Neural cell (in vitro differentiated cells): ENCODE data around the gene QDPR. TPM values are rescaled to one million over a fixed set of nuclear protein-coding genes. Genes with fewer than 3 reads are reported as not detected.

Experiments
- polyA plus RNA-seq: library from polyadenylated mRNA; depleted of rRNA; stranded (reverse); fragments of >200 nt; gene quantifications from 2 replicates; pipeline ENCODE4 v1.2.3, GENCODE V29; 2014

The QDPR gene
- polyA plus RNA-seq, 1 donor from 2014 or later, result 37.3 TPM

Other genes with a start within 250 kb of the QDPR start
- not detected in 2 replicates for gene CLRN2, start 3.1 kb upstream of the QDPR start, polyA plus RNA-seq
- 36.9 and 38.2 TPM in 2 replicates for gene LAP3, start 65.1 kb upstream of the QDPR start, polyA plus RNA-seq
- gene MED28, start 102.6 kb upstream of the QDPR start, polyA plus RNA-seq, result 31.8 and 33.7 TPM in 2 replicates